NCI-H2196 treated with DMSO at 0.1 percent for 48 hours (cell line): ENCODE data around the gene PRR30.

Experiments
- DNase-seq: peaks from one replicate; lab custom pipeline; 2025; ENCODE audit not compliant: unreplicated experiment; lab: John Stamatoyannopoulos, UW

PRR30 gene

GRCh38 chr2:27099334-27099955, 39.8 kb downstream of the PRR30 start:
- DNase-seq: no peak

- no peak for DNase-seq
Observed at GRCh38 chr2:27097341-27097740, 41.9 kb downstream of the PRR30 start.

- DNase-seq: no peak
Observed at GRCh38 chr2:27096748-27097297, 42.4 kb downstream of the PRR30 start.

GRCh38 chr2:27095745-27096651, 43.2 kb downstream of the PRR30 start:
- DNase-seq: no peak

GRCh38 chr2:27095427-27095744, 43.8 kb downstream of the PRR30 start:
- DNase-seq: no peak

GRCh38 chr2:27094353-27094984, 44.7 kb downstream of the PRR30 start:
- no peak for DNase-seq

- DNase-seq: no peak
Observed at GRCh38 chr2:27093430-27094352, 45.5 kb downstream of the PRR30 start.

GRCh38 chr2:27092696-27093429, 46.3 kb downstream of the PRR30 start:
- no peak for DNase-seq

GRCh38 chr2:27091746-27092695, 47.2 kb downstream of the PRR30 start:
- no peak for DNase-seq

- no peak for DNase-seq
Observed at GRCh38 chr2:27089111-27089954, 49.9 kb downstream of the PRR30 start.

GRCh38 chr2:27088634-27089033, 50.6 kb downstream of the PRR30 start:
- DNase-seq: no peak

- DNase-seq: no peak
Observed at GRCh38 chr2:27087823-27088410, 51.3 kb downstream of the PRR30 start.
